Measurements from ENCODE around the gene ARMC12.

DNA sequence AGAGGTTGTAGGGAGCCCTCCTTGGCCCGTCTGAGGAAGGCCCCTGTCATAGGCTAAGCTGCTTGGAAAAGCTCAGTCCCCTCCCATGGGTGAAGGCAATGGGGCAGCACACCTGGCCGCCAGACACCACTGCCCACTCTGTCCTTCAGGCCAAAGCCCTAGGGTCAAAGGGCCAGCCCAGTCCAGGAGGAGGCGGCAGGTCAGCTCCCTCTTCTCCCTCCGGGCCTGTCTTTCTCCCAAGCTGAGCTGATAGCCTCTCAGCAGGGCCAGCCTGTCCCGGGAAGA, 34.5 kb downstream of the ARMC12 start:
- TF ChIP-seq FOXM1 (IDR thresholded peaks at IDR 0.05; ENCODE audit: borderline replicate concordance, low read depth) (no peak), CEBPB (IDR thresholded peaks at IDR 0.05) (no peak), RAD21 (IDR thresholded peaks at IDR 0.05; ENCODE audit: low read depth) (no peak), EP300 (IDR thresholded peaks at IDR 0.05; ENCODE audit: borderline replicate concordance) (no peak), TEAD4 (IDR thresholded peaks at IDR 0.05) (no peak), TCF12 (IDR thresholded peaks at IDR 0.05; ENCODE audit: low read depth) (no peak), YY1 (IDR thresholded peaks at IDR 0.05; ENCODE audit: low read depth) (no peak), EGR1 (IDR thresholded peaks at IDR 0.05) (no peak)
- TF ChIP-seq, protein P1, sequence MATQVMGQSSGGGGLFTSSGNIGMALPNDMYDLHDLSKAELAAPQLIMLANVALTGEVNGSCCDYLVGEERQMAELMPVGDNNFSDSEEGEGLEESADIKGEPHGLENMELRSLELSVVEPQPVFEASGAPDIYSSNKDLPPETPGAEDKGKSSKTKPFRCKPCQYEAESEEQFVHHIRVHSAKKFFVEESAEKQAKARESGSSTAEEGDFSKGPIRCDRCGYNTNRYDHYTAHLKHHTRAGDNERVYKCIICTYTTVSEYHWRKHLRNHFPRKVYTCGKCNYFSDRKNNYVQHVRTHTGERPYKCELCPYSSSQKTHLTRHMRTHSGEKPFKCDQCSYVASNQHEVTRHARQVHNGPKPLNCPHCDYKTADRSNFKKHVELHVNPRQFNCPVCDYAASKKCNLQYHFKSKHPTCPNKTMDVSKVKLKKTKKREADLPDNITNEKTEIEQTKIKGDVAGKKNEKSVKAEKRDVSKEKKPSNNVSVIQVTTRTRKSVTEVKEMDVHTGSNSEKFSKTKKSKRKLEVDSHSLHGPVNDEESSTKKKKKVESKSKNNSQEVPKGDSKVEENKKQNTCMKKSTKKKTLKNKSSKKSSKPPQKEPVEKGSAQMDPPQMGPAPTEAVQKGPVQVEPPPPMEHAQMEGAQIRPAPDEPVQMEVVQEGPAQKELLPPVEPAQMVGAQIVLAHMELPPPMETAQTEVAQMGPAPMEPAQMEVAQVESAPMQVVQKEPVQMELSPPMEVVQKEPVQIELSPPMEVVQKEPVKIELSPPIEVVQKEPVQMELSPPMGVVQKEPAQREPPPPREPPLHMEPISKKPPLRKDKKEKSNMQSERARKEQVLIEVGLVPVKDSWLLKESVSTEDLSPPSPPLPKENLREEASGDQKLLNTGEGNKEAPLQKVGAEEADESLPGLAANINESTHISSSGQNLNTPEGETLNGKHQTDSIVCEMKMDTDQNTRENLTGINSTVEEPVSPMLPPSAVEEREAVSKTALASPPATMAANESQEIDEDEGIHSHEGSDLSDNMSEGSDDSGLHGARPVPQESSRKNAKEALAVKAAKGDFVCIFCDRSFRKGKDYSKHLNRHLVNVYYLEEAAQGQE (IDR thresholded peaks at IDR 0.05; ENCODE audit: low read depth) = no peak

Data from Ishikawa (cell line).